ENCODE results near the gene MVB12B.

Gene MVB12B

DNA sequence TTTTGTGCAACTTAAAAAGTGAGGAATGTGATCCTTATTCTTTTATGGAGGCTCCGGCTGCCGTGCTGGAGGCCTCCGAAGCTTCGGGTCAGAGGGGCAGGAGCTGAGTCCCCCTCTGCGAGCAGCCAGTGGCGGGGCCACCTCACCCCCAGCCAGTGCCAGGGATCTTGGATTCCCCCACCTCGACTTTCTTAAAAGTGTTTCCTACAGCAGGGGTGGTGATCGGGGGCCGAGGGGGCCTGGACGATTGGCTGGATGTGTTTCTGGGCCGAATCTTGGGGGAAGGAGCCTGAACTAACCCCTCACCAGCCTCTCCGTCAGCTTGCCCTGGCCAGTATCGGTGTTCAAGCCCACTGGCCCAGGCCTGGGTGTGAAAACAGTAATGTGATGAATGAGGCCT, 194.9 kb downstream of the MVB12B start:
- no peak for DNase-seq (ENCODE audit: low read depth)

DNA sequence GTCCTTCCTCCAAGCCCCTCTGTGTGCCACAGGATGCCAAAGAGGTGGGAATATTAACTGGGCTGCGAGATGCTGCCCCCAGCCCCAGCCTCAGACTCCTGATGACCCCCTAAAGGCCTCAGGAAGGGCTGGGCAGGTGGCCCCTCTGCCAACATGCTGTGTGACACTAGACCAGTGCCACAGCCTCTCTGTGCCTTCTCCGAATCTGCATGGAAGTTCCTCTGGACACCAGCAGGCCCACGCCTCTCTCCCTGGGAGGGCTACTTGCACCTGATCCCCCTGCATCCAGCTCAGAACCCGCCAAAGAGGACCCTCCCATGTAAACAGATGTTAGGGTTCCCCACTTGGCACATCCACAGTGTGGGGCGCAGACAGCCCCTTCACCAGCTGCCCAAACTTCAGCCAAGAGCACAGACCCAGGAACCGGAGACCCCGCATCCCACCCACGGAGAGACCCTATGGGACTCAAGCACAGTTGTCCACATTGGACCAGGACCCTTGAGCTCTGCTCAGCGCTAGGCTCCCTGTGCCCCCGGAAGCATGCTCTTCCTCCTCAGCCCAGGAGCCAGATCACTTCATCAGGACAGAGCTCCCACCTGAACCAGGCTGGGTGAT, 195.5 kb downstream of the MVB12B start:
- DNase-seq (ENCODE audit: low read depth), result no peak

DNA sequence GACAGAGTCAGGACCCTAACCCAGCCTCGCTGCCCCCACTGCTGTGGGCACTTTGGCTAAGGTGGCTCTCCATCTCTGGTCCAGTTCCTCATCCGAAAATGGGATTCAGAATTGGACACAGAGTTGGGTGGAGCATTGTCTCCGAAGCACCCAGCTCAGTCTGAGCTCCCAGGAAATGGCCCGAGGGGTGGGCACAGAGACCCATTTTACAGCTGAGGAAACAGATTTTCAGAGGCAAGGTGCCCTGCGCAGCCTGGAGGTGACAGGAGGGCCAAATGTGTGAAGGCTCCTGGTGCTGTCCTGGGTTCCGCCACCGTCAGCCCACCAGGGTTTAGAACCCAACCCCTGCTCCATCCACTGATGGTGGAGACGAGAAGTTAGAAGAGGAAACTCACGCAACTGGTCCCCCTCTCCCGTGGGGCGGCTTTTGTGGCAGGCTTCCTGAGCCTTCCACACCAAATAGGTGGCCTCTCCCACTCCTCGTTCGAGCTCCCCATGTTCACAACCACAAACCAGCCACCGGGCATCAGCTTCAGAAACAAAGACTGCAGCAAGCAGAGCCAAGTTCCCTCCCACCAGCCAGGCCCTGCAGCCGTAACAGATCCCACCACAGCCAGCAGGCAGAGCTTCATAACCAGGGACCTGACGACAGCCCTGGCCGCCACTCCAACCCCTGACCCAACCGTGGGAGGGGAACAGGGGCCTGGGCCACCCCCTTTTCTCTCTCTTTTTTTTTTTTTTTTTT, 196.2 kb downstream of the MVB12B start:
- no peak for DNase-seq (ENCODE audit: low read depth)

DNA sequence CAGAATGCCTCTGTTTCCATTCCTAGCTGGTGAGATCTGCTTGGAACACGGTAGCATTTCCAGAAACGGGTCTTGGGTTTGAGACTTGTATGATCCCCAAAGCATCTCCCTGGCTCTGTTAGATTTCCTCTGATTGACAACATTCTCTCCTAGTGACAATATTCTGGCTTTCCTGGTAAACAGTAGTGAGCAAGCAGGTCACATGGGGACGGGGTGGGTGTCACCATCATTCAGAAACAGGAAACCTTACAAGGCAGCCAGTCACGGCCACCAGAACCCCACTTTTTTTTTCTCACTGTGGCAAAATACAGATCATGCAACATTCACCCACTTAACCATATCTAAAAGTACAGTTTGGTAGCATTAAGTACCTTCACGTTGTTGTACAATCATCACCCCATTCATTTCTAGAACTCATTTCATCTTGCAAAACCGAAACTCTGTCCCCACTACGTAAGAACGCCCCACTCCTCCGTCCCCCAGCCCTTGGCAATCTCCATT, 197.0 kb downstream of the MVB12B start:
- peak; percentile 9 for DNase-seq (ENCODE audit: low read depth)

DNA sequence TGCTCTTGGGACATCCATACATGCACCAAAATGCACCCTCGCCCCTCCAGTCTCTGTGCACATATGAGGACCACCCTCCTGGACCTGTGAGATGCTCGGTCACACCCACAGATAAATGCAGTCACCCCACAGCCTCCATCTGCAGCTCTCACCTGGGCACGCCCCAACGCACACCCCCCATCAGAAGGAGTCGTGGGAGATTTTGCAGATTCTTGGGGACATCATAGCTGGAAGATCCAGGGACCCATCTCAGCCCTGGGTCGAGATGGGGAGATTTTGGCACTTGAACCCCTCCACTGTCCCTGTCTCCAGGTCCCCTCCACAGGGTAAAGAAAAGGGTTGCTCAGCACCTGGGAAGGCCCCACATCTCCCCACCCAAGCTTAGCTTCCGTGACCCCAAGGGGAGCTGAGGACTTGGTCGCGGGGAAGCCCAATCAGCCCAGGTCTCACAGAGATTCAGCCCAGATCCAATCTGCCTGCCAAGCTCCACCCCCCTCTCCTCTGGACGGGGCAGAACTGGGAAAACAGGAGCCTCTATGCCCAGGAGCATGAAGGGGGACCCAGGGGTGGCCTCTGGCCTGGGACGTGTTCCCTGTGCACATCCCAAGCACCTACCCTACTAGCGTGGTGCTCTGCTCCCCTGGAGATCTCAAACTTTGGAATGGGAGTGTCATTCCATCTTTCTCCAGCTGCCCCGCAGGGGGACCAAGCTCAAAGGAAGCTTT, 197.9 kb downstream of the MVB12B start:
- no peak for DNase-seq (ENCODE audit: low read depth)

DNA sequence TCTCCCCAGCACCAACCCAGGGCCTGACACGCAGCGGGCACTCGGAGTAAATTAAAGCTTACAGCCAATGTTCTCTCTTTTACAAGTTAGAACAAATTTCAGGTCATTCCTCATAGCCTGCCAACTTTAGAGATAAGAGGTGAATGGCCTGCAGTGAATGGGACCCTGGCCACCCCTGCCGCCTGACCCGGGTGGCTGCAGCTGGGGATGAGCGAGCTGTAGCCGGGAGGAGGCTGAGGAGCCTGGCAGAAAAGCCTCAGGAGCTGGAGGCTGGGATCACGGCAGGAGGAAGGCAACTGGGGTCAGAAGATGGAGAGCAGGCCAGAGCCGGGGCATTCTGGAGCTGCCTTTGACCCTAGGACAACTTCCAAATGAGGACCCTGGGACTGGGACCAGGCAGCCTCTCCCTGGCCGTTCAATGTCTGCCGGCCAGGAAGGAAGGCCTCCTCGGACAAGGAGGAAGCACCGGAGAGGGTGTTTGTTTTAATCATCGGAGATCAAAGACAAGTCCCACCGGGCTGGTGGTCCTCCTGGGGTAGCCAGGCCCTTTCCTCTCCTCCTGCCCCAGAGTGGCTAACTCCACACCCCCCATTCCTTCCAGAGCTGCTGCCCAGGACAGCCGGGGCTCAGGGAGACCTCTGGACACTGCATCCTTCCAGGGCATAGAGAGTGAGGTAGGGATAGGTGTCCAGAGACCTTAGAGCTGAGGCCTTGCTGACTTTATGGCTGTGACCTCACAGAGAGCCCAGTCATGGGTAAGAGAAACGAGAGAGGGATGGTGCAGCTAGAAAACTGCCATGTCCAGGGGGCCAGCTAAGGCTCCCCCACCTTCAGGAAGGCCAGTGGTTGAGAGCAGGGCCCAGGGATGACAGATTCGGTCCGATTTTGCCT, 199.8 kb downstream of the MVB12B start:
- no peak for DNase-seq (ENCODE audit: low read depth)

DNA sequence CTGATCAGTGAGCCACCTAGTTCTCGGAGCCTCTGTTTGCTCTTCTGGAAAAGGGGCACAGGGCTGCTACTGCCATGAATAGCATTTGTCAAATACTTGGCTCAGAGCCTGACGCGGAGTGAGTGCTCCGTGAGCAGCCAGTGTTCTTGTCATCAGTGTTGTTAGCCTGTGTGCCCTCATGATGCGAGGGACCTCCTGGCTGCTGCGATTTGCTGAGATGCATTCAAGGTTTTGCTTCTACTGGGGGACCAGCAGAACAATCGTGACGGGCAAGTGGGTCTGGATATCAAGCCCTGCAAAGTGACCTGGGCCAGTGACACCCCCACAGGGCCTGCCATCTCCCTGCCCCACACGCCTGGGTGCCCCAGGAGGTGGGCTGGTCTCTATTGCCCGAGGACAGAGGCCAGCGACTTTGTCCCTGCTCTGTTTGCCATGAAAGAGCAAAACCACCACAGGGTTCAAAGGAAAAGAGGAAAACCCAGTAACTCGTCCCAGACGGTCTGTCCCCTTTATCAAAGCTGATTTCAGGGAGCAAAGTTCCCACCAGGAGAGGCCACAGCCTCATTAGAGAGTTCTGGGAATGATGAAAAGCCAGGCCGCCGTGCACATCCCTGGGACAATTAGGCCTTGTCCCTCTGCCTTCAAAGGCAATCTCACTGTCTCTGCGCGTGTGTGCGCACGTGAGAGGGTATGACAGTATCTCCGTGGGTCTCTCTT, 200.6 kb downstream of the MVB12B start:
- no peak for DNase-seq (ENCODE audit: low read depth)

DNA sequence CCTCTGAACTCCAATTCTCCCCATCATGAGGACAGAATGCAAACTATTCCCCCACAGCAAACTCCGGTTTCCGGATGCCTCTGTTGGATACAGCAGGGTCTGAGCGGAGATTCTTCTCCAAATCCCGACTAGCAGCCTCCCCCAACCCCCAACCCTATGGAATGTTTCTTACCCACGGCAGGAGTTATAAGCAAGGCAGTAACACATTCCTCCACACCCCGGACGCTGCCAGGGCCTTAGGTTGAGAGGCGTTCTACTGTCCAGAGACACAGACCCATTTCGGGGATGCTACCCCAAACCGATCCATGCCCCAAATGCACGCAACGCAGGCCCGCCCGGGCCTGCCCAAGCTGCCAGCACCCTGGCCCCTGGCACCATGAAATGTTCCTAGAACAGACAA, 201.5 kb downstream of the MVB12B start:
- no peak for DNase-seq (ENCODE audit: low read depth)

DNA sequence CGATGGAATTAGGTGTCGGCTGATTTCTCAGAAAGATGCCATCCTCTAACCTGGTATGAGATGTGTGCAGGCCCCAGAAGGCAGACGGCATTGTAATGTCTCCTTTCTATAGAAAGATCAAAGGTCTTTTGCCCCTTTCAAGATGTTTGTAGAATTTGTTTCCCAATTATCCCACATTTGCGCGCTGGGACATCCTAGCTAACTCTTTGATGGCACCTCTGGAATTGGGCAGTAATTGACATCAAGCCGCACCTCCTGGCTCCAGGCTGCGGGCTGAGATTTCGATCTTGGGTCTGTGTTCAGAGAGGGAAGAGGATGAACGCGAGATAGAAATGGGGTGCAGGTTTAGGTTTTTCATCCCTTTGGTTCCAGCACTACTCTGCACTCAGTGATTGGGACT, 202.3 kb downstream of the MVB12B start:
- no peak for DNase-seq (ENCODE audit: low read depth)

DNA sequence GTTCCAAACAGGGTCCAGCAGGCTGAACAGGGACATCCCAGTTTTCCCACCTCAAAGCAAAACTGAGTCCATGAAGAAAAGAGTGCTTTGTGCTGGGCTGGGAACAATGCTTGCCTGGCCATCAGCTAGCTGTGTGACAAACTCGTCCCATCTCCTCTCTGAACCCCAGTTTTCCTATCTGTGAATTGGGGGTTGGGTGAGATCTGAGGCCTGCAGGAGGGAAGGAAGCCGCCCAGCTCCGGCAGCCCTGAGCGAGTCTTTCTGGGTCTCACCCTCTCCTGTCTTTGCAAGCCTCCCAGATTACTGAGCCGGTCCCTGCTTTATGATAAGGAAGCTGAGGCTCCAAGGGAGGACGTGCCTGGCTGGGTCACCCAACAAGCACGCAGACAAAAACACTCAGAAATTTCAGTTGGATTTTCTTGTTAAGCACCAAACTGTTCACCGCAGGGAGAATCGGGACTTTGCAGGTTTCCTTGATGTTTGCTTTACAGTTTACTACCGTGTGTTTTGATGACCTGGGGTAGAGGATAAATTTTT, 204.5 kb downstream of the MVB12B start:
- no peak for DNase-seq (ENCODE audit: low read depth)

DNA sequence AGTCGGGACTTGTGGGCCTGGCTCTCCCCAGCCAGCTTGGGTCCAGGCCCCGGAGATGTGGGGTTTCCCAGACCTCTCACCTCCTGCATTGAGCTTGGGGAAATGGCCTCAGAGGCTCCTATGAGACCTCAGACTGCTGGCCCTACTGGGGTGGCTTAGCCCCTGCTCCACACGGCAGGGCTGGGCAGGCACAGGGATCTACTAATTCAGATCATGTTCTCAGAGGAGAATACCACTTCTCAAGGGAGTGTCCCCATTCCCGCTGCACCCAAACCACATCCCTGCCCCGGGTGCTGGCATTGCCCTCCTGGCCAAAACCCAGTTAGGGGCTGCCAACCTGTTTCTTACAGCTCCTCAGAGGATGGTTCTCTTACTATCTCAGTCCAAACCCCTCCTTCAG, 205.0 kb downstream of the MVB12B start:
- DNase-seq (ENCODE audit: low read depth), result no peak

DNA sequence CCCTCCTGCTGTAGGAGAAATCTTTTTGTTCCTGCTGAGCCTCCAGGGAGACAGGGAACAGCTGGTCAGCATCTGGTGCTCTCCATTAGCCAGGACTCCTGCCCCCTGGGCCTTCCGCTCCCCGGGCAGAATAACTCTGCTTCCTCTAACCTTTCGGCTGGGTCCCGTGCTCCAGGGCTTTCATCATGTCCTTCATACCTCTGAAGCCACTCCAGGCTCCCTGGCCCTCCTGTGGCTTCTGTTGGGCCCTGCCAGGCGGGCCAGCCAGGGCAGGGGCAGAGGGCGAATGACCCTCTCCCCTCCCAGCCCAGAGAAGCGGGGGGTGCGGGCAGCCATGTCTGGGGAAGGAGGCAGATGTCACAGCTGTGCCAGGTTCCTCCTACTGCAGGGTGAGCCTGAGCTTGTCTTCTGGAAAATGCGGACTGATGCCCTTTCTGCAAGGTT, 205.4 kb downstream of the MVB12B start:
- DNase-seq (ENCODE audit: low read depth), result no peak

DNA sequence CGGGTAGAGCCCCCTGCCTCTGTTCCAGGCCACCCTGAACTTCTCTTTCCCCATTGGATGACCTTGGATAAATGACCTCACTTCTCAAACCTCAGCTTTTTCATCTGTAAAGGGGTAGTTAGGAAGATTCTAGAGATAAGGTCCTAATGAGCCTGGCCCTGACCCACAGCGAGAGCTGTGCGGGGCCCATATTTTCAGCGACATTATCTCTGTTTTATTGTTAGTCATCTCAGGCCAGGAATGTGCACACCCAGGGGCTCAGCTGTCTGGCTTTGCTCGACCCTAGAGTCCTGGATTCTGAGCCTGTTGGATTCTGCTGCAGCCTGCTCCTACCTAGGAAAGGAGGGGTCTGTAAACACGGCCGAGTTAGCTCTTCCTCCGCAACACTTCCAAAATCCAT, 205.9 kb downstream of the MVB12B start:
- DNase-seq (ENCODE audit: low read depth), result no peak

DNA sequence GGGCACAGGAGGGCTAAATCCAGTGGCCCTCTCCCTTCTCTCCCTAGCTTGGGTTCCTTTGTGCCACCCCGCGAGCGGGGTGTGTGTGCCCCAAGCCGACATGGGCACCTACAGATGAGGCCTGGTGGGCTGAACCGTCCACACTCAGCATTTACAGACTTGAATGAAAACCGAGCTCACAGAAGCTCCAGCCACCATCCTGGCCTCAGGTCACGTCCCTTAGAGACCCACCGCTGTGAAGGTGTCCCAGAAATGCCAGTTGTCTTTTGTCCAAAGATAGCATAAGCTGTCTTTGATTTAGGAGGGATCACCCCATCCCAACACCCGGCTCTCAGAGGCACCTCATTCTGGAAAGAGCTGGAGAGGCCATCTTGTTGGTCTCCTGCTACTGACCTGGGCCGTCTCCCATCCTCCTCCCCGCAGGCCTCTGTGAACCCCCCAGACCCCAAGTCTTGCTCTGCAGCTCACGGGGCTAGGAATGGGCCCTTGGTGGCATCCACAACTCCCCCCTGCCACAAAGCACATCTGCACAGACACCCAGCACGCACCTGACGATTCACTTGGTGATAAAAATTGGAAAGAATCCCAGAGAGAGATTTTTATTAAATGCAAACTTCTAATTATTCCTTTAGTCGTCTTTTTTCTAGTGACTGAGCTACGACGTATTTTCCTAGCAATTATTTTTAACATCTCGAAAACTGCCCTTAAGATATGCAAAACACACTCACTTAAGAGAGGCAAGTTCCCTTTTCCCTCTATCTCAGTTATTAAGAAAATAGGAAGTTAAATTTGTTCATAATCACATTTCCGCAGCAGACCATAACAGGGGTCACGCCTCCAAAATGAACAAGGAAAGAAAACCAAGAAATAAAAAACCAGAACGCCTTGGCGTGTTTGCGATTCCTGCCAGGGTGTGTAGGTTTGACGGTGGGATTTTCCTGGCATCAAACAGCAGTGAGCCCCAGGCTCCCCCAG, 206.6 kb downstream of the MVB12B start:
- no peak for DNase-seq (ENCODE audit: low read depth)

DNA sequence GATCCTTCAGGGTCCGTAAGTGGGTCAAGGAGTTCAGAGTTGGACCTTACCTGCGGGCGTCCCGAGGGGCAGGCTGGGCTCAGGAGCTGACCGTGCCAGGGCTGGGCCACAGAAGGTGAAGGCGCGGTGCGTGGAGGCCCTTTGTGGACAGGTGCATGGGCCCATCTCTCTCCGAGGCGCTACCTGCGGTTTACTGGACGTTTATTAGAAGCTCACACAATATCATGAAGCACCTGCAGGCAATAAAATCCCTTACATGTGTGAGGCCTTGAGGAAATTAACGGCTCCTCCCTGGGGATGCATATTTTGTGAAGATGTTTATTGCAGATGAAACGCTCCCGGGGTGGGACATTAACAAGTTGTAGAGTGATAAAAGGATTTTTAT, 207.3 kb downstream of the MVB12B start:
- no peak for DNase-seq (ENCODE audit: low read depth)

DNA sequence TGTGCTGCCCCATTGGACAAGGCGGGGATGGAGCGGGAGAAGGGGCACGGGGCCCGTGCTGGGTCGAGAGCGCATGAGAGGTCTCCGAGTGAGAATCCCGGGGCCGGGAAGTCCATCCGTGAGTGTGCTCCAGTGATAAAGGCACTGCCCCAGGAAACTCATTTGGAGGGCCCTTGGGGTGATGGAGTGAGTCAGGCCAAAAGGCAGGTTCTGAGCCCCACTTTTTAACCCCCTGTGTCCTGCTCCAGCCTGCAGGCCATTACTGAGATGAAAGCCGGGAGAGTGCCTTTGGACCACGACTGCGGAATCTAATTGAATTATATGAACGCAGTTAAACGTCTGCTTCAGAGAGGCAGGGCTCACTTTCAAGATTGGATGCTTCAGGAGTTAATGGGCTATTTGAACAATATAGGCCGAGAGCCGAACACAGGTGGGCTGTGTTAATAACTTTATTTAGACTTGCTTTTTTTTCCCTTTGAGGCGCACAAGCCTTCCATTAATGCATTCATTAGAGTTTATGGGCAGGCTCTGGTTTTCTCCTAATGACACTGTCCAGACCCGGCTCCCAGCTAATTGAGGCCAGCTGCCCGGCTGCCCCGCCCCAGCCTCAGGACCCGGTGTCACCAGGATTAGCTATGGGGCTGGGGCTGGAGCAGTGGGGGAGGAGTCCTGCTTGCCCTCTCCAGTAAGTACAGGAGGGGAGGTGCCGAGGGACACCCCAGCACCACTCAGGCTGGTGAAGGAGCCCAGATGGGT, 208.0 kb downstream of the MVB12B start:
- no peak for DNase-seq (ENCODE audit: low read depth)

DNA sequence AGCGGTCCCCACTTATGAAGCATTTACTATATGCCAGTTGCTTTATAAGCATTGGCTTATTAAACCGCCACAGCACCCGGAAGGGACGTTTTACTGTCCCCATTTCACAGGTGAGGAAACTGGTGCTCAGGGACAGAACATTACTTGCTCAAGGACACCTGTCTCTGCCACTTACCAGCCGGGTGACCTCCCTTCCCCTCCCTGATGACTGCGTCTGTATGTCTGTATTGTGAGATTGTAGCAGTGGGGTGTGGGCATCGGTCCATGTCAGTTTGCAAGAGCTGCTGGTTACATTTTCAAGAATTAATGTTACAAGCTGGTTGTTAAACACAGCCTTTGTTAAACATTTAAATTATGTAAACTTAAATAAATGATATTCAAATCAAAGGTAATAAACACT, 209.5 kb downstream of the MVB12B start:
- DNase-seq (ENCODE audit: low read depth), result no peak

DNA sequence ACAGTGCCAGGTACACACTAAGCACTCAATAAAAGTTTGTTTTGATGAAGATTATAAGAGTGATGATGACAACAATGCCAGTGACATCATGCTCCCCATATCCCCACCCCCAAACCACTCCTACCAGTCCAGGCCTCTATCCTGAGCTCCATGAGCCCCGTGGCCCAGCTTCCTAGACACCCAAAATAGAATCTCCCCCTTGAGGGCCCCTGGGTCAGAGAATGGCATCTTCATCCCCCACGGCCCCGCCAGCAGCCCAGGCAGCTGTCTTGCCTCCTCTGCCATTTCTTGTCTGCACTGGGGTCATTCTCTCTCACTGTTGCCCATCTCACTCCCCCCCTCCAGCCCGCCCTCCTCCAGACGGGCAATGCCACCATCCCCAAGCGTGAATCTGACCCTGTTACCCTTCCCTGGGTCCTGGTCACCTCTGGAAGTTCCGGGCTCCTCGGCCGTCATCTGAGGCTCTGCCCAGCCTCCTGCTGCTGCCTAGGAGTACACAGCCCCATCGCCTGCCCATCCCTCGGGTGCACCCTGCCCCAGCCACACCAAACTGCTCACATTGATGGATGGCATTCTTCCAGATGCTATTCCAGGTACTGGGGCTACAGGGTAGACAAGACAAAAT, 210.3 kb downstream of the MVB12B start:
- no peak for DNase-seq (ENCODE audit: low read depth)

DNA sequence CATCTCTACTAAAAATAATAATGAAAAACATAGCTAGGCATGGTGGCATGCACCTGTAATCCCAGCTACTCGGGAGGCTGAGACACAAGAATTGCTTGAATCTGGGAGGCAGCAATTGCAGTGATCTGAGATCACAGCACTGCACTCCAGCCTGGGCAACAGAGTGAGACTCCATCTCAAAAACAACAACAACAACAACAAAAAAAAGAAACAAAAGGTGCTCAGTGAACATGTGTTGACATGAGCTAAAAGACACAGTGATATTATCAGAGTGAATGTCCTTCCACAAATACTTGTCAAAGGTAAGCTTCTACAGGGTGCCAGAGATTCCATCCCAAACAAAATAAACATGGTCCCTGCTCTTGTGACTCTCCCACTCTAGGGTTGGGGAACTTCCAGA, 211.9 kb downstream of the MVB12B start:
- DNase-seq (ENCODE audit: low read depth), result no peak

Measured in stimulated activated CD8-positive, alpha-beta memory T cell treated with anti-CD3 and anti-CD28 coated beads, Interleukin-12 subunit alpha, Interleukin-12 subunit beta, amount 100 ng/mL, for 4 hours (primary cell).